Measurements from ENCODE around the gene MSH3. TPM values are rescaled to one million over a fixed set of nuclear protein-coding genes. Genes with fewer than 3 reads are reported as not detected.

MSH3 gene
- polyA plus RNA-seq, 1 donor (not counting 4 experiments of a cell fraction or from before 2014, with no cell fraction given): 11.1 TPM

DNA sequence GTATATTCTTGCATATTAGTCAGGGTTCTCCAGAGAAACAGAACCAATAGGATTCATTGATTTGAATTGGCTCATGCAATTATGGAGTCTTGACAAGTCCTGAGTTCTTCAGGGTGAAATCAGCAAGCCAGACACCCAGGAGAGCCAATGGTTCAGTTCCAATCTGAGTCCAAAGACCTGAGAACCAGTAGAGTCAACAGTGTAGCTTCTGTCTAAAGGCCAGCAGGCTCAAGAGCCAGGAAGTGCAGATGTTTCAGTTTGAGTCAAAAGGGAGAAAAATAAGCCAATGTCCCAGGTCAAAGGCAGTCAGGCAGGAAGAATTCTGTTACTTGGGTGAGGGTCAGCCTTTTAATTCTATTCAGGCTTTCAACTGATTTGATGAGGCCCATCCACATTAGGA lies 46.6 kb upstream of the MSH3 start:
- Histone ChIP-seq H3K4me1 (ENCODE audit: control insufficient read depth, extremely low read depth, insufficient read depth, low read length) (no peaks in the 10 kb centered on the region), H3K27ac (ENCODE audit: control insufficient read depth, insufficient read depth, low read length) (no peak overlapping the region), H3K4me3 (ENCODE audit: control insufficient read depth in 2 of 3, extremely low read depth in 1 of 3, insufficient read depth in 2 of 3, low read depth in 1 of 3, low read length in 3 of 3) (no peak overlapping the region), H4K20me1 (ENCODE audit: control insufficient read depth, extremely low read depth, insufficient read depth, low read length) (no peaks in the 10 kb centered on the region), H3K9ac (ENCODE audit: control insufficient read depth, extremely low read depth, insufficient read depth, low read length) (no peak overlapping the region), H3K9me3 (ENCODE audit: control insufficient read depth, low read depth, low read length) (no peaks in the 10 kb centered on the region), H3K9me1 (ENCODE audit: control insufficient read depth, extremely low read depth, insufficient read depth, low read length) (no peaks in the 10 kb centered on the region), H3K79me2 (ENCODE audit: control insufficient read depth, insufficient read depth, low read length) (no peaks in the 10 kb centered on the region), H3K27me3 (ENCODE audit: control insufficient read depth, extremely low read depth, insufficient read depth, low read length) (no peaks in the 10 kb centered on the region), H3K4me2 (ENCODE audit: control insufficient read depth, extremely low read depth, insufficient read depth, low read depth, low read length) (no peak overlapping the region), H3K36me3 (ENCODE audit: control insufficient read depth in 2 of 2, extremely low read depth in 1 of 2, insufficient read depth in 2 of 2, low read length in 2 of 2) (no peaks in the 10 kb centered on the region), H2AFZ (ENCODE audit: control insufficient read depth, low read length) (no peak overlapping the region)
- DNase-seq (ENCODE audit: low read depth, low spot score) (no peak), FAIRE-seq (no peak)
- no peak for TF ChIP-seq EZH2 (IDR thresholded peaks at IDR 0.05; ENCODE audit: low read length)
- TF ChIP-seq, protein P1, sequence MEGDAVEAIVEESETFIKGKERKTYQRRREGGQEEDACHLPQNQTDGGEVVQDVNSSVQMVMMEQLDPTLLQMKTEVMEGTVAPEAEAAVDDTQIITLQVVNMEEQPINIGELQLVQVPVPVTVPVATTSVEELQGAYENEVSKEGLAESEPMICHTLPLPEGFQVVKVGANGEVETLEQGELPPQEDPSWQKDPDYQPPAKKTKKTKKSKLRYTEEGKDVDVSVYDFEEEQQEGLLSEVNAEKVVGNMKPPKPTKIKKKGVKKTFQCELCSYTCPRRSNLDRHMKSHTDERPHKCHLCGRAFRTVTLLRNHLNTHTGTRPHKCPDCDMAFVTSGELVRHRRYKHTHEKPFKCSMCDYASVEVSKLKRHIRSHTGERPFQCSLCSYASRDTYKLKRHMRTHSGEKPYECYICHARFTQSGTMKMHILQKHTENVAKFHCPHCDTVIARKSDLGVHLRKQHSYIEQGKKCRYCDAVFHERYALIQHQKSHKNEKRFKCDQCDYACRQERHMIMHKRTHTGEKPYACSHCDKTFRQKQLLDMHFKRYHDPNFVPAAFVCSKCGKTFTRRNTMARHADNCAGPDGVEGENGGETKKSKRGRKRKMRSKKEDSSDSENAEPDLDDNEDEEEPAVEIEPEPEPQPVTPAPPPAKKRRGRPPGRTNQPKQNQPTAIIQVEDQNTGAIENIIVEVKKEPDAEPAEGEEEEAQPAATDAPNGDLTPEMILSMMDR (optimal IDR thresholded peaks at IDR 0.05 in 1 of 3, IDR thresholded peaks at IDR 0.05 in 1 of 3, conservative IDR thresholded peaks at IDR 0.05 in 1 of 3; ENCODE audit: extremely low read depth in 1 of 3, insufficient read depth in 2 of 3, low read length in 3 of 3): no peak
- dilution Hi-C loops (cut with MboI; ENCODE audit: extremely low pct_ligation_motif_present, low sequenced_read_pairs): no loop called here

DNA sequence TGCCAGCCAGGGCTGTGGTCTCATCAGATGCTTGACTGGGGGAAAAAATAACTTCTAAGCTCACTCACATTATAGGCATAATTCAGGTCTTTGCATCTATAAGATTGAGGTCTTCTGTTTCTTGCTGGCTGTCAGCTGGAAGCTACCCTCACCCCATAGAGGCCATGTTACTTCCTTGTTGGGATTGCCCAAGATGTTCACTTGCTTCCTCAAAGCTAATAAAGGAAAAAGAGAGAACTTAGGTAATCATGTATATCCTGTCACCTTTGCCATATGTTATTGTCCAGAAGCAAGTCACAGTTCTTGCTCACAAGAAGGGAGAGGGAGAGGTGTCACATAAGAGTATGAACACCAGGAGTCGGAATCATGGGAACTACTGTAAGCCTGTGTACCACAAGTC lies 45.7 kb upstream of the MSH3 start:
- Histone ChIP-seq H3K9me1 (ENCODE audit: control insufficient read depth, extremely low read depth, insufficient read depth, low read length) (no peaks in the 10 kb centered on the region), H2AFZ (ENCODE audit: control insufficient read depth, low read length) (no peak overlapping the region), H3K4me2 (ENCODE audit: control insufficient read depth, extremely low read depth, insufficient read depth, low read depth, low read length) (no peak overlapping the region), H3K9ac (ENCODE audit: control insufficient read depth, extremely low read depth, insufficient read depth, low read length) (no peak overlapping the region), H3K4me3 (ENCODE audit: control insufficient read depth in 2 of 3, extremely low read depth in 1 of 3, insufficient read depth in 2 of 3, low read depth in 1 of 3, low read length in 3 of 3) (no peak overlapping the region), H3K4me1 (ENCODE audit: control insufficient read depth, extremely low read depth, insufficient read depth, low read length) (no peaks in the 10 kb centered on the region), H4K20me1 (ENCODE audit: control insufficient read depth, extremely low read depth, insufficient read depth, low read length) (no peaks in the 10 kb centered on the region), H3K79me2 (ENCODE audit: control insufficient read depth, insufficient read depth, low read length) (no peaks in the 10 kb centered on the region), H3K9me3 (ENCODE audit: control insufficient read depth, low read depth, low read length) (no peaks in the 10 kb centered on the region), H3K36me3 (ENCODE audit: control insufficient read depth in 2 of 2, extremely low read depth in 1 of 2, insufficient read depth in 2 of 2, low read length in 2 of 2) (no peaks in the 10 kb centered on the region), H3K27me3 (ENCODE audit: control insufficient read depth, extremely low read depth, insufficient read depth, low read length) (no peaks in the 10 kb centered on the region), H3K27ac (ENCODE audit: control insufficient read depth, insufficient read depth, low read length) (no peak overlapping the region)
- no peak for FAIRE-seq
- dilution Hi-C loops (cut with MboI; ENCODE audit: extremely low pct_ligation_motif_present, low sequenced_read_pairs): no loop called here
- DNase-seq (ENCODE audit: low read depth, low spot score): no peak
- TF ChIP-seq, protein P1 (optimal IDR thresholded peaks at IDR 0.05 in 1 of 3, IDR thresholded peaks at IDR 0.05 in 1 of 3, conservative IDR thresholded peaks at IDR 0.05 in 1 of 3; ENCODE audit: extremely low read depth in 1 of 3, insufficient read depth in 2 of 3, low read length in 3 of 3): no peak
- TF ChIP-seq EZH2 (IDR thresholded peaks at IDR 0.05; ENCODE audit: low read length): no peak

All from keratinocyte (primary cell).